ENCODE results near the gene LRCH3. TPM values are rescaled to one million over a fixed set of nuclear protein-coding genes. Genes with fewer than 3 reads are reported as not detected.

The LRCH3 gene
- total RNA-seq, 1 experiment from 2014 or later = 75.8 TPM

DNA sequence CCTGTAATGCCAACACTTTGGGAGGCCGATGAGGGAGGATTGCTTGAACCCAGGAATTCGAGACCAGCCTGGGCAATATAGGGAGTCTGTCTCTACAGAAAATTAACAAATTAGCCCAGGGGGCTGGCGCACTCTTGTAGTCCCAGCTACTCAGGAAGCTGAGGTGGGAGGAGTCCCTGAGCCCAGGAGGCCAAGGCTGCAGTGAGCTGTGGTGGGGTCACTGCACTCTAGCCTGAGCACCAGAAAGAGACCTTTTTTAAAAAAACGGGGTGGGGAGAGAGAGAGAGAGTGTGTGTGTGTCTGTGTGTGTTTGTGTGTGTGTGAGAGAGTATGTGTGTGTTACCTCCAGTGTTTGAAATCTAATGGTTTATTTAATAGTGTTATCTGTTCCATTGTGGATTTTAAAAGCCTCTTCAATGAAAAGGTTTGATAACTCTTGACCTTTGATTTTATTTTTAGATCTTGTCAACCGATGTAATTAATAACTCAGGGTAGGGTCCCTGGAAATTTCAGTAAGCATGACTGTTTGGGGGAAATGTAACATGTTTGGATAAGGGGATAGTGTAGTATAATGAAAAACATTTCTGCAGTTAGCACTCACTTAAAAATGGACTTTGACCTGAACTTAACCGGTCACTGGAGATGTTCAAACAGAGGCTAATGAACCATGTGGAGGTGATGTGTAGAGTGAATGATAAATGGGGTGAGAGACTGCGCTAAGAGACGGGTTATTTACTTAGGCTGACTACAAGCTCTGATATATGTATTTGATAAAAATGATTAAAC is 29.7 kb downstream of the LRCH3 start:
- intact Hi-C loops (cut with micrococcal nuclease; ENCODE audit: unreplicated experiment) = no loop called here
- Histone ChIP-seq H3K4me3 (ENCODE audit: low read depth in 2 of 2, low read length in 2 of 2) (no peak overlapping the region), H3K27me3 (ENCODE audit: control insufficient read depth, insufficient read depth, low read length) (no peaks in the 10 kb centered on the region), H3K36me3 (ENCODE audit: control insufficient read depth, insufficient read depth, low read length) (no peaks in the 10 kb centered on the region; the same call in 1 of the 2 replicates), H3K27ac (ENCODE audit: low read length) (no peak overlapping the region), H3K4me1 (ENCODE audit: control insufficient read depth, insufficient read depth, low read length) (no peaks in the 10 kb centered on the region; the same call in 1 of the 2 replicates), H3K9me3 (ENCODE audit: control insufficient read depth, insufficient read depth, low read depth, low read length) (no peaks in the 10 kb centered on the region)
- TF ChIP-seq, protein P1, sequence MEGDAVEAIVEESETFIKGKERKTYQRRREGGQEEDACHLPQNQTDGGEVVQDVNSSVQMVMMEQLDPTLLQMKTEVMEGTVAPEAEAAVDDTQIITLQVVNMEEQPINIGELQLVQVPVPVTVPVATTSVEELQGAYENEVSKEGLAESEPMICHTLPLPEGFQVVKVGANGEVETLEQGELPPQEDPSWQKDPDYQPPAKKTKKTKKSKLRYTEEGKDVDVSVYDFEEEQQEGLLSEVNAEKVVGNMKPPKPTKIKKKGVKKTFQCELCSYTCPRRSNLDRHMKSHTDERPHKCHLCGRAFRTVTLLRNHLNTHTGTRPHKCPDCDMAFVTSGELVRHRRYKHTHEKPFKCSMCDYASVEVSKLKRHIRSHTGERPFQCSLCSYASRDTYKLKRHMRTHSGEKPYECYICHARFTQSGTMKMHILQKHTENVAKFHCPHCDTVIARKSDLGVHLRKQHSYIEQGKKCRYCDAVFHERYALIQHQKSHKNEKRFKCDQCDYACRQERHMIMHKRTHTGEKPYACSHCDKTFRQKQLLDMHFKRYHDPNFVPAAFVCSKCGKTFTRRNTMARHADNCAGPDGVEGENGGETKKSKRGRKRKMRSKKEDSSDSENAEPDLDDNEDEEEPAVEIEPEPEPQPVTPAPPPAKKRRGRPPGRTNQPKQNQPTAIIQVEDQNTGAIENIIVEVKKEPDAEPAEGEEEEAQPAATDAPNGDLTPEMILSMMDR (IDR thresholded peaks at IDR 0.05) = no peak
- TF ChIP-seq, protein P2, sequence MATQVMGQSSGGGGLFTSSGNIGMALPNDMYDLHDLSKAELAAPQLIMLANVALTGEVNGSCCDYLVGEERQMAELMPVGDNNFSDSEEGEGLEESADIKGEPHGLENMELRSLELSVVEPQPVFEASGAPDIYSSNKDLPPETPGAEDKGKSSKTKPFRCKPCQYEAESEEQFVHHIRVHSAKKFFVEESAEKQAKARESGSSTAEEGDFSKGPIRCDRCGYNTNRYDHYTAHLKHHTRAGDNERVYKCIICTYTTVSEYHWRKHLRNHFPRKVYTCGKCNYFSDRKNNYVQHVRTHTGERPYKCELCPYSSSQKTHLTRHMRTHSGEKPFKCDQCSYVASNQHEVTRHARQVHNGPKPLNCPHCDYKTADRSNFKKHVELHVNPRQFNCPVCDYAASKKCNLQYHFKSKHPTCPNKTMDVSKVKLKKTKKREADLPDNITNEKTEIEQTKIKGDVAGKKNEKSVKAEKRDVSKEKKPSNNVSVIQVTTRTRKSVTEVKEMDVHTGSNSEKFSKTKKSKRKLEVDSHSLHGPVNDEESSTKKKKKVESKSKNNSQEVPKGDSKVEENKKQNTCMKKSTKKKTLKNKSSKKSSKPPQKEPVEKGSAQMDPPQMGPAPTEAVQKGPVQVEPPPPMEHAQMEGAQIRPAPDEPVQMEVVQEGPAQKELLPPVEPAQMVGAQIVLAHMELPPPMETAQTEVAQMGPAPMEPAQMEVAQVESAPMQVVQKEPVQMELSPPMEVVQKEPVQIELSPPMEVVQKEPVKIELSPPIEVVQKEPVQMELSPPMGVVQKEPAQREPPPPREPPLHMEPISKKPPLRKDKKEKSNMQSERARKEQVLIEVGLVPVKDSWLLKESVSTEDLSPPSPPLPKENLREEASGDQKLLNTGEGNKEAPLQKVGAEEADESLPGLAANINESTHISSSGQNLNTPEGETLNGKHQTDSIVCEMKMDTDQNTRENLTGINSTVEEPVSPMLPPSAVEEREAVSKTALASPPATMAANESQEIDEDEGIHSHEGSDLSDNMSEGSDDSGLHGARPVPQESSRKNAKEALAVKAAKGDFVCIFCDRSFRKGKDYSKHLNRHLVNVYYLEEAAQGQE (IDR thresholded peaks at IDR 0.05; ENCODE audit: insufficient read depth in 1 of 2, low read depth in 2 of 2, low read length in 1 of 2) = no peak
- TF ChIP-seq SIN3A (IDR thresholded peaks at IDR 0.05; ENCODE audit: borderline replicate concordance, insufficient read depth, low read depth, low read length) (no peak), POLR2AphosphoS5 (IDR thresholded peaks at IDR 0.05; ENCODE audit: low read depth, low read length) (no peak), TCF7L2 (IDR thresholded peaks at IDR 0.05; ENCODE audit: low read depth, low read length) (no peak)
- POLR2A ChIA-PET = no interaction called here
- BruUV-seq (replicated peaks) = TSS peak; percentile 17
- no peak for DNase-seq (ENCODE audit: low read depth, low spot score)
- no peak for ATAC-seq
- in situ Hi-C loops (cut with HindIII; ENCODE audit: low pct_unique_long_range_greater_than_20kb, low sequenced_read_pairs) = no loop called here
- CTCF ChIA-PET = no interaction called here

DNA sequence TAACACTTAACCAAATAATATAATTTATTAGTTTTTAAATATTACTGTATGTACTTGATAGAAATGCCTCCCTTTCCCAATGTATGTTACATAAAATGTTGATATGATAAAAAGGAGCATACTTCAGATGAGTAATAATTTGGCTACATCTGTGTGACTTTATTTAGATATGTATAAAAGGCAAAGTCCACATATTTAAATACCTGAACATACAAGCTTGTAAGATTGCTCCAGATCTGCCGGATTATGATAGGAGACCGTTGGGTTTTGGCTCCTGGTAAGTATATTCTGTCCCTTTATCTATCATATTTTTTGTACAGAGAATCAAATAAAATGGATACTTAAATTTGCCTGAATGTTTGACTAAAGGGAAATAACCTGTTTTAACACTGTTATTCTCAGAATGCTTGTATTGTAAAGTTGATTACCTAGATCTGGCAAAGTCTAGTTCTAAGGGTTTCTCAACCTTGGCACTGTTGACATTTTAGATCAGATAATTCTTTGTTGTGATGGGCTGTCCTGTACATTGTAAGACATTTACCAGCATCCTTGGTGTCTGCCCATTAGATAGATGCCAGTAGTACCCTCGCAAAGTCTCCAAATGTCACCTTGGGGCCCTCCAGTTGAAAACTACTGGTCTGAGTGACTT is 38.5 kb downstream of the LRCH3 start:
- ChIA-PET POLR2A (interaction anchor here (0.6 kb wide), 1 partner anchor 118 kb away, joined by 3 read pairs; no protein-coding TSS in a partner anchor), CTCF (no interaction called here)
- intact Hi-C loops (cut with micrococcal nuclease; ENCODE audit: unreplicated experiment) = no loop called here
- in situ Hi-C loops (cut with HindIII; ENCODE audit: low pct_unique_long_range_greater_than_20kb, low sequenced_read_pairs) = no loop called here
- H3K27ac ChIP-seq (ENCODE audit: low read length) = no peak overlapping the region
- ATAC-seq (no peak), DNase-seq (ENCODE audit: low read depth, low spot score) (no peak)
- no peaks in the 10 kb centered on the region for H3K4me1 ChIP-seq (ENCODE audit: control insufficient read depth, insufficient read depth, low read length)
- no peaks in the 10 kb centered on the region for H3K27me3 ChIP-seq (ENCODE audit: control insufficient read depth, insufficient read depth, low read length)
- no peaks in the 10 kb centered on the region for H3K9me3 ChIP-seq (ENCODE audit: control insufficient read depth, insufficient read depth, low read depth, low read length)
- H3K36me3 ChIP-seq (ENCODE audit: control insufficient read depth, insufficient read depth, low read length) = peaks cover 48% of the 10 kb centered on the region
- no peak for TF ChIP-seq TCF7L2 (IDR thresholded peaks at IDR 0.05; ENCODE audit: low read depth, low read length)
- no peak for TF ChIP-seq POLR2AphosphoS5 (IDR thresholded peaks at IDR 0.05; ENCODE audit: low read depth, low read length)
- TF ChIP-seq, protein P2 (IDR thresholded peaks at IDR 0.05; ENCODE audit: insufficient read depth in 1 of 2, low read depth in 2 of 2, low read length in 1 of 2) = no peak
- no peak for TF ChIP-seq SIN3A (IDR thresholded peaks at IDR 0.05; ENCODE audit: borderline replicate concordance, insufficient read depth, low read depth, low read length)
- TF ChIP-seq, protein P1 (IDR thresholded peaks at IDR 0.05) = no peak
- BruUV-seq (replicated peaks) = no TSS peak
- no peak overlapping the region for H3K4me3 ChIP-seq (ENCODE audit: low read depth in 2 of 2, low read length in 2 of 2)
